Testis (tissue), 2 donors: Measurements from ENCODE around the gene RBMS2.

Experiments used
- CTCF ChIP-seq, 3 experiments: fragments of 450-650 bp in 2 of 3; fragments of 200-600 bp in 1 of 3; sonication (generic) in 1 of 3; IDR thresholded peaks; one replicate each; pipeline ENCODE4 v1.5.1; 2016 to 2019; ENCODE audit warnings: antibody characterized with exemption in 3 of 3, mild to moderate bottlenecking in 2 of 3, moderate library complexity in 1 of 3
- POLR2A ChIP-seq: fragments of 450-650 bp; IDR thresholded peaks from one replicate; pipeline ENCODE4 v1.6.1; 2017; ENCODE audit warnings: antibody characterized with exemption, mild to moderate bottlenecking, moderate library complexity

- TF ChIP-seq POLR2A (no peak), CTCF (IDR thresholded peaks at IDR 0.05) (no peak)
These were observed 79.1 kb downstream of the RBMS2 start for GRCh38 chr12:56600753-56601152.
